ENCODE measurements around the gene PDCD10. TPM values are rescaled to one million over a fixed set of nuclear protein-coding genes. Genes with fewer than 3 reads are reported as not detected.

PDCD10 gene
- total RNA-seq, 1 experiment from 2014 or later = 65.8 TPM

DNA sequence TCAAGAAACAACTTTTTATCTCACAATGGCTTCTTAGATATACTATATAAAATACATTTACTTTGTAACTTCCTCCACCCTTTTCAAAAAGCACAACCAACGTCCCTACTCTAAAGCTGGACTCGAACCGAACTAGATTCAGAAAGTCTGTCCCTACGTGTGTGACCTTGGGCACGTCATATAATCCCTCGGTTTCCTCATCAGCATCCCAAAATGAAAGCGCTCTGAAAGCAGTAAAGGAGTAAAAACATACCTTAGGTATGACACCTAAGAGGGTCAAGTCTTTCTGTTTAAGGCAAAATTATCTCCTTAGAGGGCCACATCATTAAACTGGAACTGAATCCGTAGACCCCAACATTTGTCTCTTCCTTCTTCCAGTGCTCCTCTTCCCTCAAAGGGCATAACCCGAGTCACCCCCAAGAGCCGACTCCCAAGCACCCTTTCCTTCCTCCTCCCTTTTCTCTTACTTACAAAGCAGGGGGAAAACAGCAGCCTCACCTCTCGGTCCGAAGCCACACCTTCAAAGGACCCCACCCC is 663 bp downstream of the PDCD10 start:
- Mint-ChIP-seq H3K4me1 (ENCODE audit: low read depth, unreplicated experiment) (peaks cover 26% of the 10 kb centered on the region), H3K36me3 (ENCODE audit: insufficient read depth, unreplicated experiment) (no peaks in the 10 kb centered on the region), H3K27ac (ENCODE audit: unreplicated experiment) (no peak overlapping the region), H3K9me3 (ENCODE audit: unreplicated experiment) (no peaks in the 10 kb centered on the region), H3K4me3 (ENCODE audit: unreplicated experiment) (no peak overlapping the region), H3K27me3 (ENCODE audit: insufficient read depth, unreplicated experiment) (no peaks in the 10 kb centered on the region)
- H3K9me3 ChIP-seq = no peaks in the 10 kb centered on the region
- H3K4me1 ChIP-seq = 0 out of 2 replicates have a peak, but pooled peaks cover 6% of the 10 kb centered on the region
- ChIA-PET CTCF (interaction anchor here (0.6 kb wide), 2 partner anchors 1082 to 1940 kb away, joined by 3 to 6 read pairs; no protein-coding TSS in a partner anchor), POLR2A (no interaction called here)
- TF ChIP-seq, protein P1, sequence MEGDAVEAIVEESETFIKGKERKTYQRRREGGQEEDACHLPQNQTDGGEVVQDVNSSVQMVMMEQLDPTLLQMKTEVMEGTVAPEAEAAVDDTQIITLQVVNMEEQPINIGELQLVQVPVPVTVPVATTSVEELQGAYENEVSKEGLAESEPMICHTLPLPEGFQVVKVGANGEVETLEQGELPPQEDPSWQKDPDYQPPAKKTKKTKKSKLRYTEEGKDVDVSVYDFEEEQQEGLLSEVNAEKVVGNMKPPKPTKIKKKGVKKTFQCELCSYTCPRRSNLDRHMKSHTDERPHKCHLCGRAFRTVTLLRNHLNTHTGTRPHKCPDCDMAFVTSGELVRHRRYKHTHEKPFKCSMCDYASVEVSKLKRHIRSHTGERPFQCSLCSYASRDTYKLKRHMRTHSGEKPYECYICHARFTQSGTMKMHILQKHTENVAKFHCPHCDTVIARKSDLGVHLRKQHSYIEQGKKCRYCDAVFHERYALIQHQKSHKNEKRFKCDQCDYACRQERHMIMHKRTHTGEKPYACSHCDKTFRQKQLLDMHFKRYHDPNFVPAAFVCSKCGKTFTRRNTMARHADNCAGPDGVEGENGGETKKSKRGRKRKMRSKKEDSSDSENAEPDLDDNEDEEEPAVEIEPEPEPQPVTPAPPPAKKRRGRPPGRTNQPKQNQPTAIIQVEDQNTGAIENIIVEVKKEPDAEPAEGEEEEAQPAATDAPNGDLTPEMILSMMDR (IDR thresholded peaks at IDR 0.05; ENCODE audit: insufficient read depth in 1 of 2, low read depth in 1 of 2, low read length in 1 of 2, severe bottlenecking in 1 of 2, unreplicated experiment in 1 of 2) = no peak
- no peaks in the 10 kb centered on the region for H3K36me3 ChIP-seq (ENCODE audit: control insufficient read depth, insufficient read depth, low read length)
- intact Hi-C loops (cut with micrococcal nuclease; ENCODE audit: unreplicated experiment) = loop anchor here (1.0 to 2.0 kb wide), 3 partner anchors 17 to 149 kb away; no protein-coding TSS in a partner anchor
- H3K4me3 ChIP-seq (ENCODE audit: low read depth, low read length) = peak overlapping the region; percentile 84
- H3K27me3 ChIP-seq (replicated peaks; ENCODE audit: control insufficient read depth, insufficient read depth, low read length) = no peaks in the 10 kb centered on the region
- peak in 1 of 2 experiments; percentile 19 for DNase-seq
- TSS peak; percentile 55 for BruUV-seq (replicated peaks)

DNA sequence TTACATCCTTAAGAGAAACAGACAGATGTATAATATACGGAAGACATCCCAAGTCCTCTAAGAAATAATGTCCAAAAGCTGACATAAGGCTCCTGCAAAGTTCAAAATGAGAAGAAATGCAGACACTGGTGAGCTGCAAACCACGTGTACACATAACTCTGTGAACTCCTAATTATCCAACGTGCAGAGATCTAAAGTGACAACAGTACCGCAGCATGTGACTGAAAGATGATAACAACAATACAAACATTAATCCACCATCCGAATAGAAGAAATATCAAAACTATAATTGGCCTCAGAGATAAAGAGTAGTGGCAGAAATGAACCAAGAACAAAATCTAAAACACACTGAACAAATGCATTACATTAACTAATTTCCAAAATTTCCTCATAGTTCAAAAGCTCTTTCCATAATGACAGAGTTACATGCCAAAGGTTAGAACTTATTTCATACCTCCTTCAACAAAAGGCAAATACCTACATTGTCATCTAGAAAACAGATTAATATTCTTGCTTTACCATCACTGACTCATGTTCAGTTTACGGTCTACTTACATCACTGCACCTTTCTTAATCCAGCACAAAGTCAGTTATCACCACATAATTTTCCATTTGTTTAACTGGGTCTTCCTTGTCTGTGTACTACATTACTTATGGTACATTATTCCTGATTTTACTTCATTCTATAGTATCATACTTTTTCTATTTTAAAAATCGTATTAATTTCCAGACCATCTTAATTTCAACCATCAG is 2.2 kb downstream of the PDCD10 start:
- POLR2A ChIA-PET = no interaction called here
- no peaks in the 10 kb centered on the region for H3K9me3 Mint-ChIP-seq (ENCODE audit: unreplicated experiment)

DNA sequence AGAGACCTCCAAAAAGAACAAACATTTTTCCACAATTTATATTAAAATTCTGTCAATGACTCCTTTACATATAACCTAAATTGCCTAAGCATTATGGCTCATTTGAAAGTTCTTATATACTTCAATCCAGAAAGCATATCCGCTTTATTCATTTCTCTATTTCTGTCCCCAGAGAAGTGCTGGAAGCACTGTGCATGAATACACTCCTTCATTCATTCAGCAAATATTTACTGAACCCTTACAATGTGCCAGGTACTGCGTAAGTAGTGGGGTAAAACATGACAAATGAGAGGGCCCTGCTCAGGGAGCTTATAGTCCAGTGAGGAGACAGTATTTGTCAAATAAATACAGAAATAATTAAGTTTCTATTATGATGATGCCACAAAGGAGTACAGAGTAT is 3.3 kb downstream of the PDCD10 start:
- no peak overlapping the region for H3K4me3 Mint-ChIP-seq (ENCODE audit: unreplicated experiment)
- H3K36me3 ChIP-seq (ENCODE audit: control insufficient read depth, insufficient read depth, low read length) = no peaks in the 10 kb centered on the region
- no peak overlapping the region for H3K27ac Mint-ChIP-seq (ENCODE audit: unreplicated experiment)
- no peaks in the 10 kb centered on the region for H3K27me3 Mint-ChIP-seq (ENCODE audit: insufficient read depth, unreplicated experiment)
- ChIA-PET CTCF (no interaction called here), POLR2A (no interaction called here)
- no peaks in the 10 kb centered on the region for H3K9me3 Mint-ChIP-seq (ENCODE audit: unreplicated experiment)
- BruUV-seq (replicated peaks) = no TSS peak
- H3K4me1 ChIP-seq = peaks cover 22% of the 10 kb centered on the region
- H3K27me3 ChIP-seq (replicated peaks; ENCODE audit: control insufficient read depth, insufficient read depth, low read length) = no peaks in the 10 kb centered on the region
- TF ChIP-seq, protein P1 (IDR thresholded peaks at IDR 0.05; ENCODE audit: insufficient read depth in 1 of 2, low read depth in 1 of 2, low read length in 1 of 2, severe bottlenecking in 1 of 2, unreplicated experiment in 1 of 2) = no peak
- H3K4me1 Mint-ChIP-seq (ENCODE audit: low read depth, unreplicated experiment) = peaks cover 25% of the 10 kb centered on the region
- no peaks in the 10 kb centered on the region for H3K36me3 Mint-ChIP-seq (ENCODE audit: insufficient read depth, unreplicated experiment)
- H3K9me3 ChIP-seq = no peaks in the 10 kb centered on the region
- intact Hi-C loops (cut with micrococcal nuclease; ENCODE audit: unreplicated experiment) = no loop called here
- no peak for DNase-seq
- H3K4me3 ChIP-seq (ENCODE audit: low read depth, low read length) = no peak overlapping the region

More for the DNA sequence above, 2.2 kb downstream of the PDCD10 start:
- no TSS peak for BruUV-seq (replicated peaks)
- CTCF ChIA-PET = no interaction called here
- no peaks in the 10 kb centered on the region for H3K36me3 ChIP-seq (ENCODE audit: control insufficient read depth, insufficient read depth, low read length)
- H3K36me3 Mint-ChIP-seq (ENCODE audit: insufficient read depth, unreplicated experiment) = no peaks in the 10 kb centered on the region
- no peaks in the 10 kb centered on the region for H3K27me3 Mint-ChIP-seq (ENCODE audit: insufficient read depth, unreplicated experiment)
- intact Hi-C loops (cut with micrococcal nuclease; ENCODE audit: unreplicated experiment) = no loop called here
- peak overlapping the region; percentile 32 for H3K4me3 Mint-ChIP-seq (ENCODE audit: unreplicated experiment)
- TF ChIP-seq, protein P1 (IDR thresholded peaks at IDR 0.05; ENCODE audit: insufficient read depth in 1 of 2, low read depth in 1 of 2, low read length in 1 of 2, severe bottlenecking in 1 of 2, unreplicated experiment in 1 of 2) = no peak
- no peak overlapping the region for H3K27ac Mint-ChIP-seq (ENCODE audit: unreplicated experiment)
- H3K4me1 Mint-ChIP-seq (ENCODE audit: low read depth, unreplicated experiment) = peaks cover 31% of the 10 kb centered on the region
- H3K4me3 ChIP-seq (ENCODE audit: low read depth, low read length) = no peak overlapping the region
- DNase-seq = no peak
- H3K27me3 ChIP-seq (replicated peaks; ENCODE audit: control insufficient read depth, insufficient read depth, low read length) = no peaks in the 10 kb centered on the region
- no peaks in the 10 kb centered on the region for H3K9me3 ChIP-seq
- peaks cover 12% of the 10 kb centered on the region; the same call in 1 of the 2 replicates for H3K4me1 ChIP-seq
